Suppressor macrophage treated with lipopolysaccharide for 4 hours (primary cell): ENCODE results near the gene CSRP1.
A peak's percentile ranks its signal among the peaks of the same experiment; 100 is the strongest.

Source experiments
- DNase-seq: peaks from one replicate; pipeline ENCODE4 v3.0.0-alpha.2; 2020

Gene CSRP1

GRCh38 chr1:201511941-201512539 is 5.1 kb upstream of the CSRP1 start:
- DNase-seq, result peak; percentile 72

DNA sequence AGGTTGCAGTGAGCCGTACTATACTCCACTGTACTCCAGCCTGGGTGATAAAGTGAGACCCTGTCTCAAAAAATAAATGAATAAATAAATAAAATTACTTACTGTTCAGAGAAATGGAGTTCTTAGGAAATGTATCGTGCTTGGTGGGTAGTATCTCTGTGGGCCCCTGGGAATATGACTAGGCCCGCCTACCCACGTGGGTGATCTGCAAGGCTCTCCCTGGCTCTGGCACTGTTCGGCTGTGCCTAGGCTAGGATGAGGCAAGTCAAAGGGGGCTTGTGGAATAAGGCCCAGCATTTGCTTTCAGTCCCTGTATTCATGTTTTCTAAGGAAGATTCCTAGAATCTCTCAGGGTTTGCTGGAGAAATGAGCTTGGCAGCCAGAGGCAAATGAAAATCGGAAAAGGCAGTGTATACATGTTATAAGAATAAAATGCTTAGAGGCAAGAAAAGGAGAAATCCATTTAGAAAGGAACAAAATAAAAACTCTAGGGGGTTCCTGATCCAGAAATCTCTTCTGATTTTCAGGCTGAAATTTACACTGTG is 4.5 kb upstream of the CSRP1 start:
- DNase-seq, result no peak

GRCh38 chr1:201510734-201511133 is 3.8 kb upstream of the CSRP1 start:
- DNase-seq, result no peak

- DNase-seq, result no peak
Measured at GRCh38 chr1:201509601-201510374, 2.9 kb upstream of the CSRP1 start.

DNA sequence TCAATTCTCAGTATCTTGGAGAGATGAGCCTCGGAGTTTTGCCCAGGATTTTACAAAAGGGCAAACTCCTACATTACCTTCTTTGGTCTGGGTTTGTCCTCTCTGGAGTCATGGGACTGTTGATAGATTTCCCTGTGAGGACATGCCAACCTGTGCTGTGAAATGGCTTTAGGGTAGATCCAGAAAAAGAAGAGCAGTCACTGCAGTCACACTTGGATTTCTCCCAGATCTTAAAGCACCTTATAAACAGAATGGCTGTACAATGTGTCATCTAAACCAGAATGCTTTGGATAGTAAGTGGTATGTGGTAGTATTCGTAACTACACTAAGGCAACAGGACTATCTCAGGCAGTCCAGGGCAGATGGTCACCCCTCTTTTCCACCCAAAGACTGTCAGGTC is 1.9 kb upstream of the CSRP1 start:
- no peak for DNase-seq

DNA sequence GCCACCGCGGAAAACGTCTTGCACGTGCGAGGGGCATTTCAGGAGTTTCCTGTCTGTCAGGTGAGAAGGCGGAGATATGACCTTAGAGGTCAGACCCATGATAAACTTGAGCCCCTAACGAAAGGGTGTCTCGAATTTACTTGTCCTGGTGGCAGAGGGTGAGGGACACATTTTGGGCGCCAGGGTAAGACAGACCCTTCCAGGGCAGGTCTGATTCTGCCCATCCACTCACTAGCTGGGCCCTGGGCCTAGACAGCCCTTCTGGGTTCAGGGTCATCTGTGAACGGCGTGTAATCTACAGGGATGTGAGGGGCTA is 395 bp upstream of the CSRP1 start:
- no peak for DNase-seq

- DNase-seq, result no peak
Measured at GRCh38 chr1:201506092-201506491, 831 bp downstream of the CSRP1 start.

GRCh38 chr1:201505503-201505890 is 1.4 kb downstream of the CSRP1 start:
- DNase-seq, result peak; percentile 52

GRCh38 chr1:201504799-201505502 is 2.0 kb downstream of the CSRP1 start:
- DNase-seq, result no peak

DNA sequence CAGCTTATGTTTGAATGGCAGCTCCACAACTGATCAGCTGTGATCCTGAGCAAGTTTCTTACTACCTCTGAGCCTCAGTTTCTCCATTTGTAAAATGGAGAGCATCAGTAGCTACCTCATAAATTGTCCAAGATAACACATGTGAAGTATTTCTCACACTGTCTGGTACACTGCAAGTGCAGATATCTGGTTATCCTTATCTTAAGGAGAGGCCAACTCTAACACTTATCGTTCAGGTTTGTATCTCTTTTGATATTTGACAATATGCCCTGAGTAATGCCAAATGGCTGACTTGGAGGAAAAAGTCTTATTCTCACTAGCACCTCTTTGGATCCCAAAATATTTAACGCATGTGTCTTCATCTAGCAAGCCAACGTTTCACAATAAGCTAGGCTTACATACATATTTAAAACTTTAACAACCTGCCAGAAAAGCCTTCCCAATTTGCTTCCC is 2.7 kb downstream of the CSRP1 start:
- no peak for DNase-seq

DNA sequence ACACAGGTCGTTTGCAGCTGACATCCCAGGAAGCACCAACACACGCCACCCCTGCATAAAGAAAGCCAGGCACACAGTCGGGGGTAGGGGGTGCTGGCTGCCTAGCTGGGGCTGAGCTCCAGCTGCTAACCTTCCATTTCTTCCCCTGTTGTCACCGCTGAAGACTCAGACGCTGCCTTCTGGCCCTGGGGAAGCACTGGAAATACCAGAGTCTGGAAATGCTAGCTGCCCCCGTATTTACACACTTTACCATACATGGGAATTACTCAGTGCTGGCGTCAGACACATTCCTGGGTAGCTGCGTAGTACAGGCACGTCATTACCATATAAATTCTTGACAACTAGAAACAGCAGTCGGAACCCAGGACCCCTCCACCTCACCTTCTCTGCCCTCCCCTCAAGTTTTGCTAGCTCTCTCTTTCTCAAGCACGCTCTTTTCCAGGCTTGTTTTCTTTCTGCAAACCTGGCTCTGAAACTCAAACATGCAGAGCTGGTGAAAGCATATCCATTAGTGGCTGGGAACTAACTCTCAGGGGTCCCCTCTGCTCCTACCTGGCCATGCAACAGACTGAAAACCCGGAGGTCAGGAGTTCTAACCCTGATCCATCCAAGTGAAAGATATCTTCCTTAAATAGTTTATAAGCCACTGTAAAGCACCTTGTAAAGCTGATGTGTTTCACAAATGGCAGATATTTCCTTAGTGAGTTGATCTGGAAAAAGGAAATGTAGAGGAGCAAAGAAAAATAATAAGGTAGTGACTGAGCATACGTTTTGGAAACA is 3.3 kb downstream of the CSRP1 start:
- DNase-seq, result no peak

GRCh38 chr1:201502511-201502857 is 4.4 kb downstream of the CSRP1 start:
- no peak for DNase-seq

GRCh38 chr1:201501812-201502510 is 5.0 kb downstream of the CSRP1 start:
- DNase-seq, result no peak

- DNase-seq, result no peak
Measured at GRCh38 chr1:201501144-201501543, 5.8 kb downstream of the CSRP1 start.

- DNase-seq, result no peak
Measured at GRCh38 chr1:201500670-201501120, 6.2 kb downstream of the CSRP1 start.

- DNase-seq, result no peak
Measured at GRCh38 chr1:201499795-201500669, 6.9 kb downstream of the CSRP1 start.

DNA sequence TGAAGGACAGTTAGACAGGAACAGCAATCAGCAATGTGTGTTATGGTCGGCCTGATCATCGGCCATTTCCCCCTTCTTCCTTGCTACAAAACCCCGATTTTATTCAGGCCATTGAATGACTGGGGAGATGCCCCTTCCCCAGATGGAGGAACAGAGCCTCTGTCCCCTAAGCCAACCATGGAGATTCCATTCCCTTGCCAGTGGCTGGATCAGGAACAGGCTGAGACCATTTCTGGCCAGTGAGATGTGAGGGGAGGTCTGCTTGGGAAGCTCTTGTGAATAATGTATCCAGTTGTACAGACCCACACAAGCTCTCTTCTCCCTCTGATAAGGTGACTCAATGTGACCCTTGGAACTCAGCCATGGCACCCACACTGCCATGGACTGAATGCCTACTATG is 7.7 kb downstream of the CSRP1 start:
- DNase-seq, result no peak

DNA sequence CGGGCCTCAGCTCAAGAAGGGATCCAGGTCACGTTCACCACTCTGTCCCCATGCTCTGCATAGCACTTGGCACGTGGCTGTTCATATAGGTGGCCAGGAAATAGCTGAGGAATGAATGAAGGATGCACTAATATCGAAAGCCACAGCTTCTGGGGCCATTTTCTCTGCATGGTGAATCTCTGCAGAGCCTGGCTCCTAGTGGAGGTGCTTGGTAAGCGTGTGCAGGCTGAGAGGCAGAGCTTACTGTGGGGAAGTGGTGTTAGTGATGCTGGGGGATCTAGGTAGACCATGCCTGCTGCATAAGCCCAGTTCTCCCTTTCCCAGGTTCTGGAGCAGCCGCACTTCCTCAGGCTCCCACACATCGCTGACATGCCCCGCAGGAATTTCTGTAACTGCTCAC is 8.3 kb downstream of the CSRP1 start:
- no peak for DNase-seq

- no peak for DNase-seq
Measured at GRCh38 chr1:201497935-201498509, 8.9 kb downstream of the CSRP1 start.

DNA sequence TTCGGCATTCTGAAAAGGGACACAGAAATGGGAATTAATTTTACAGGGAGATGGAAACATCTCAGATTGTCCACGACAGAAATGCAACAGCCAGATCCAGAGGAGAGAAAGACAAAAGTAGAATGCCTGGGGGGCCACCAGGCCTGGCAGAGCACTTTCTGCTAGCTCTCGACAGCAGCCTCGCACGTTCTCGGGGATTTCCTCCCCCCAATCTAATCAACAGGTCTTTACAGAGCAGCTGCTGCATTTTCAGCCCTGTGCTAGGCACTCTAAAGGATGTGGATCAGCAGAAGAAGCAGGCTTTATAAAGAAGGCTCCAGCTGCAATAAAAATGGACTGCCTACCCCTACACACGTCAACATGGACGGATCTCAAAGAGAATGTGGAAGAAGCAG is 10.6 kb downstream of the CSRP1 start:
- no peak for DNase-seq
